HG02852 (cell line): Measurements from ENCODE around the gene CDK1.
A peak's percentile ranks its signal among the peaks of the same experiment; 100 is the strongest.
"Not testable (repeated sequence)": the region's sequence is repeated elsewhere in the genome, so short reads cannot be mapped to it uniquely, and the experiment has no call there.

ENCODE experiments used
- ATAC-seq: cut with Tn5 transposase; IDR thresholded peaks from one replicate; pipeline ENCODE4 v1.9.1; 2021; ENCODE audit warnings: mild to moderate bottlenecking, moderate library complexity; ENCODE audit not compliant: unreplicated experiment

CDK1 gene

DNA sequence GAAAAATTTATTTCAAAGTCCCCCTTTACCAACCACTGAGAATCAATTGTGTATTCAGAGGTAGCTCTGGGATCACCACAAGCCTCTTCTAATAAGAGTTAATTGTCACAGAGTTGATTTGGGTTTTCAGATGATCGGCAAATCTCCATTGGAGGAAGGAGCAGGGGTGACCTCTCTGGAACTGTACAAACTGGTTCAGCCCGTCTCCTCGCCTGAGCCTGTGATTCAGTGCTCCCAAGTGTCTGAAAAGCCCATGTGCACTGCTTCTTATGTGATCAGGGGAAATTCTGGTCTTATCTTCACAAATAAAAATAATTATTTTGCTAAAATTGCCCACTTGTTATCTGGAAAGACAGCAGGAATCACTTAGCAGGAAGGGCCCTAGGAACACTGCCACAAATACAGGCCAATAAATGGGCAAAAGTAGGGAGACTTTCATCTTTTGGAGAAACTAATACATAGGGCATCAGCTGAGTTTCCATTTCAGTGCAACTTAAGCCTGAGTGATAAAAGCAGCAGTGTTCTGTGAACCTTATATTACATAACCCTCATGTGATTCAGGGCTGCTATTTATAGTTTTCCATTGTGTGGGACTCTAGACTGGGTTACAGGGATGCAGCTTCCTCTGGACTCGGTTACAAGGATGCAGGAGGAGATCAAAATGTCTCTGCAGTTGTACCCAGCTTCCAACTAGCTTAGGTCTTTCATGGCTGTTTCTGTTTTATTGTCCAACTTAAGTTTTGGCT is 32.3 kb downstream of the CDK1 start:
- no peak for ATAC-seq

DNA sequence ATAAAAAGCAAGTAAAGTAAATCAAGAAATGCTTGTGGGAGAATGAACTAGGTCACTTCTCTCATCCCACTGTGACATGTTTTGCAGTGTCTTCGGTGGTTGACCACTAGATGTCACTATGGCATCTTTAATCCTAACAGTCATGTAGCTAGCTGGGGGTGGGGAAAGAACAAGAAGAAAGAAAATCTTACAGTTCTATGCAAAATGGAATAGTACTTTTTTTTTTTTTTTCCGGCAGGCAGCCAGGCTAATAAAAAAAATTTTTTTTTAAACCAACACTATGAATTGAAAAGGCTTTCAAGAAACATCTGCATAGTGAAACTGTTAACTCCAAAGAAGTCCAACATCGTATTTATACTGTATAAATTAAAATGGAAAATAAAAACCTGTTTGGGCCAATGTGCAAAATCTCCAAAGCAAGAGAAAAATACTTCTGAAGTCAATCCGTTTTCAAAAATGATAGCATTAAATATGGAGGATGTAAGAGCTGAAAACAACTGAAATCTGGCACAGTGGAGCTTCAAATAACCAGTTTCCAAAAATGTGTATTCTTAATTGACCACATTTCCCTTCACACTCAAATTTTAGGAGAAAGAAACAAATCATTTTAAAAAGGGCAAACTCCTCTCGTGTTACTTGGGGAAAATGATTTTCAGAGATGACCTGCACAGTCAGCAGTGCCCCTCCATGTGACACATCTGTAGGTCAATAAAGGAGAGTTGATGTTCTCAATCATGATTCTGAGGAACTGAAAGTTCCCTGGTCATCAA is 38.5 kb downstream of the CDK1 start:
- peak; percentile 85 for ATAC-seq

DNA sequence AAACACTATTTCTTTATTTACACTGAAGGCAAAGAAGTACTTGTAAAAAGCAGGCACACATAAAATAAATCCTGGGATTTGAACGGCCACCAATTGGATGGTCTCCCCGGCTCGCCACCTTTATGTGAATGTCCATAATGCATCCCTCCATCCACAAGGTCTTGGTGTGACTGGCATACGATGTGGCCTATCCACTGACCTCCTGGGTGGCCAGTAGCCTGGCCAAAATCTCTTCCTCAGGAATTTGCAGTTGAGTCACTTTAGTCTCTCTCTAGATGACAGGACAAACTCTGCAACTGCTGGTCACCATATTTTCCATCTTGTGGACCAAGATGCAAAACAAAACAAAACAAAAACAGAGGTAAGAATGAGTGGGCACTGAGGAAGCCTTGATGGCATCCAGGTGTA is 39.1 kb downstream of the CDK1 start:
- no peak for ATAC-seq

DNA sequence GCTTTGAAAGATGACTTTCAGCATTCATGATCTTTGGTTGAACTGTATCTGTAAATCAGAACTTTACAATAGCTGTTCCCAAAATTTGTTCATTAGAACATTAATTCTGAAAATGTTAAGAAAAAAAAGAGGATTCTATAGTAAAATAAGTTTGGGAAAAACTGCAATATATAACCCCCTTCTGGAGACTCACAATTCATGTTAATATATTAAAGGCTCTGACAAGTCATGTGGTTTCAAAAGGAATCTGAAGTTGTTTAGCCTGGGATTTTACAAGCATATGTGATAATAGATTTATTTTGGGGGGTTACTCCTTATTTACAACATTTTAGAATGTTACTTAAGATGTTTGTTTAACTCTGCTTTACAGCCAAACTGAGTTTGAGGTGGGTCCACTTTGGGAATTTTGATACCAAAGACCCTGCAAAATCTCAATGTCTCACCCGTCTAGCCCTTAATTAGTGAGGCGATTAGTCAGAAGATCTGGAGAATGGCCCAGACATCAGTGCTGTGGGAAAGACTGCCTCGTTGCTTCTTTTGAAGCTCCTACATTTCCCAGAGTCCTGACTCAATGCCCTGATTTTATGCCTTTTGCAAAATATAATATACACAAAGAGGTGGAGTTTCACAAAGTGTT is 40.0 kb downstream of the CDK1 start:
- ATAC-seq: no peak

DNA sequence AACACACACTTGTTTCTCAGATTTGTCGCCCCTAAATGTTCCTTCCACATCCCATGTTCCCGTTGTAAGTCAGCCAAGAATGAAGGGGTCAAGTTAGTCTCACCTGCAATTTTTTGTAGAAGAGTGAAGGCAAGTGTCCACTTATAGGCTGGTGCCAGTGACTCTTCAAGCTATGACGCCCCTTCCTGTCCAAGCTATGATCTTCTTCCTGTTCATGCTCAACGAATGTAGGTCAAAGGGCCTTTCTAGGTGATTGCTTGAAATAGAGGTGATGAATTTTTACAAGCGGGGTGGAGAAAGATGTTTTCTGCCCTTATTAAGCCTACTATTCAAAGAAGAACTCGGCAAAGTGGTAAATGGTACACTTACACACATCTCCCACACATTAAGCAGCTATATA is 41.0 kb downstream of the CDK1 start:
- ATAC-seq: no peak

DNA sequence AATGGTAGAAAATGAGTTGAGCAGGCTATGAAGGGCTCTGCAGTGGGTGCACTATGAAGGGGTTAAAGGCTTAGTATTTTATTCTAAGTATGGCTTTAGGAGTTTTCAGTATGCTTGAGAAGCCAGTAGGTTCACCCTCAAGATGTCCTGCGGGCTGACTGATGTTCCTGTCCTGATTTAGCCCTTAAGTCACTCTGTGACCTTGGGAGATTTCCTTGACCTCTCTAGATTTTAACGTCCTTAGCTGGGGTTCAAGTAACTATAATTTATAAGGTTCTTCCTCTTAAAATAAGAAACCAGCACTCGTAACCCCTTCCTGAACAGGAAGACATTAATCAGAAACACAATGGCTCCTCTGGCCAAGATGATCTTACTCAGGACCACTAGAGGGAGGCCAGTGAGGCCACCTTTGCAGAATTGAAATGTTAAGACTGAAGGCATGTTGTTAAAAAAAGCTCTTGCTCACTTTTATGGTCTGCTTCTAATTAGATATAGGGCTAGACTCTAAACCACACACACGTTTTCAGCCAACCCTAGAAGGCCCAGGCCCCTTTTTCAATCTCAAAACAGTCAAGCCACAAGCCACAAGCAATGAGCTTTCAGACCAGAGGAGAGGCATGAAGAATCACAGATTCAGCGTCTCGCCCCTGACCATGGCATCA is 41.9 kb downstream of the CDK1 start:
- peak; percentile 81 for ATAC-seq

DNA sequence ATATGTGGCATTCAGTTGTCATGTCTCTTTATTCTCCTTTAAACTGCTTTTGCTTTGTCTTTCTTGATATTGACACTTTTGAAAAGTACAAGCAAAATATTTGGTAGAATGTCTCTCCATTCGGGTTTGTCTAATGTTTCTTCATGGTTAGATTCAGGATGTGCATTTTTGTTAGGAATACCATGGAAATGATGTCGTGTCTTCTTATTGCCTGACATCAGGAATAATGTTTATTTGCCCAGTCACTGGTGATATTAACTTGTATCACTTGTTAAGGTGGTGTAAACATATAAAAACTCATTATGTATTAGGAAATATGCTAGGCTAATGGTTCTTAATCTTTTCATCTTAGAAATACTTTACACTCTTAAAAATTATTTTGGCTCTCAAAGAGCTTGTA is 43.4 kb downstream of the CDK1 start:
- no peak for ATAC-seq

DNA sequence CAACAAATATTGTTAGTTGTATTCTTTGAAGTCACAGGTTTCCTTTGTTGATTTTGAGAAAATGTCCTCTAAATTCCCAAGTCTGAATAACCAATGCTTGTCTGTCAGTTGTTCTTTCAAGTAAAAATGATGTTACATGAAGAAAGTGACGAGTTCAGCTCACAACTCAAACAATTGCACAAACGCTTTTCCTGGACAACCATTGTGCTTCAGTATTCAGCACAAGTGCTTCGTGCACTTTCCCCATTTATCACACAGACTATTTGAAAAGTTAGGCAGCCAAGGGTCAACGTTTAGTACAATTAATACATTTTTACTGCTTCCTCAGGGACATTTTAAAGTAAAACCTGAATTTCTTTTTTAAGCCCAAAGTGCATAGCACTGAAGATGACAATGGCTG is 44.5 kb downstream of the CDK1 start:
- no peak for ATAC-seq

DNA sequence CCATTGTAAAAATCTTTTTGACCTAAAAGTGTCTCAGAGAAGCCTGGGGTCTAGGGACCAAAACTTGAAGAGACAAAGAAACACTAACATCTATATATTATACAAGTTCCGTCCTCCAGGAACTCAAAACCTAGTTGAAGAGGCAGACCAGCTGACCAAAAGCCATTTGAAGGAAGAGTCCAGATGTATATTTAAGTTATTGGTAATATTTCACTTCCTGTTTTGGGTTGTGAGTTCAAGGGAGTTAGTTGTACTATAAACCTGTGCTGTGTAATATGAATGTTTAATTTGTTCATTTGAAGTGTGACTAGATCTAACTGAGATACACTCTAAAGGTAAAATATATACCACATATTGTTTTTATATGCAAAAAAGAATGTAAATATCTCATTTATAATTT is 45.0 kb downstream of the CDK1 start:
- ATAC-seq: no peak

DNA sequence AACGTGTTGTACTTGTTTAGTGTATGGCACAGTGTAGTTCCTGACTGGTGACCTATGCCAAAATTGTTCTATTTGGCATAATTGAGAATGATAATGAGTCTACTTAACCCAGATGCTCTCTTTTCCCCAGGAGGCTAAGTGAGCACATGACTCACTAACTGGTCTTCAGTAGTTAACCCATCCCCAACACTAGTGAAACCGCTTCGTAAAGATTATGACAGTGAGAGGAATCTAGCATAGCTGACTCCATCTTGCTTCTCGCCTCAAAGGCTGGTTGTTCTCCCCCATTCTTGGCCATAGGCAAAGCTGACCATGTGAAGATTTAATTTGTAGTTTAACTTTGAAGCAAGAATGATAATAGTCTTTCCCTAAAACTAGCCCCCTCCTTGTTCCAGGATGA is 47.2 kb downstream of the CDK1 start:
- no peak for ATAC-seq

DNA sequence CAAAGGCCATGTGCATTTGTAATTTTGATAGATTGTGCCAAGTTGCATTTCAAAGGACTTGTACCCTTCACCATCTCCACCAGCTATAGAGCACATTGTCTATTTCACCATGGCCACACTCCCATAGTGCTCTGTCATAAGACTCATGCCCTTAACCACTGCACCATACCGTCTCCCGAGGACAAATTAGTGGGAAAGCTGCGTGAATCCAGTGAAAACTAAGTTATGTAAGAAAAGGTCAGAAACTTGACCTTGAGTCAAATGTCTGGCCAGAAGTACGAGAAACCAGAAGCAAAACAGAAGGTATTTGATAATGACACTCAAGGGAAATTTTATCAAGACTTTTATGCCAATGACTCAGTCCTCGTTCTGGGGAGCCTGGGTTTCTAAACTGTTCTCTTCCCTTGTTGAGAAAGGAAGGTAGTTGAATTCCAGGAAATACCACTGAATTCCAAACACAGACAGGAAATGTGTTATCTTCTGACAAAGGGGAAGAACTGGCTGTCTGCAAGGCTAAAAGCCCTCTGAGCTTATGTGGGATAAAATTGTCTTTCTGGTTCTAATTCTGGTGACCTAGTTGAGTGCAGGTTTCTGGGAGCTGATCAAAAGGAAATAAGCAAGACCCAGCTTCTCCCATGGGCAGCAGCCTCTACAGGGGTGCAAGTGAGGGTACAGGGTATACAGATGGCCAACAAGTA is 49.7 kb downstream of the CDK1 start:
- ATAC-seq: no peak

DNA sequence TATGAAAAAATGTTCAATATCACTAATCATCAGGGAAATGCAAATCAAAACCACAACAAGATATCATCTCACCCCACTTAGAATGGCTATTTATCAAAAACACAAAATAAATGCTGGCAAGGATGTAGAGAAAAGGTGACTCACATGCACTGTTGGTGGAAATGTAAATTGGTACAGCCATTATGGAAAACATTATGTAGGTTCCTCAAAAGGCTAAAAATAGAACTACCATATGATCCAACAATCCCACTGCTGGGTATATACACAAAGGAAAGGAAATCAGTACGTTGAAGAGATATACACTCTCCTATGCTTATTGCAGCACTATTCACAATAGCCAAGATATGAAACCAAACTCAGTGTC is 50.2 kb downstream of the CDK1 start:
- no peak for ATAC-seq

DNA sequence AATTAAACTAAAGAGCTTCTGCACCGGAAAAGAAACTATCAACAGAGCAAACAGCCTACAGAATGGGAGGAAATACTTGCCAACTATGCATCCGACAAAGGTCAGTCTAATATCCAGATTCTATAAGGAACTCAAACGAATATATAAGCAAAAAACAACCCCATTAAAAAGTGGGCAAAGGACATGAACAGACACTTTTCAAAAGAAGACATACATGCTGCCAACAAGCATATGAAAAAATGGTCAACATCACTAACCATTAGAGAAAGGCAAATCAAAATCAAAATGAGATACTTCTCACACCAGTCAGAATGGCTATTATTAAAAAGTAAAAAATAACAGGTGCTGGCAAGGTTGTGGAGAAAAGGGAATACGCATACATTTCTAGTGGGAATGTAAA is 53.9 kb downstream of the CDK1 start:
- not testable (repeated sequence) for ATAC-seq

DNA sequence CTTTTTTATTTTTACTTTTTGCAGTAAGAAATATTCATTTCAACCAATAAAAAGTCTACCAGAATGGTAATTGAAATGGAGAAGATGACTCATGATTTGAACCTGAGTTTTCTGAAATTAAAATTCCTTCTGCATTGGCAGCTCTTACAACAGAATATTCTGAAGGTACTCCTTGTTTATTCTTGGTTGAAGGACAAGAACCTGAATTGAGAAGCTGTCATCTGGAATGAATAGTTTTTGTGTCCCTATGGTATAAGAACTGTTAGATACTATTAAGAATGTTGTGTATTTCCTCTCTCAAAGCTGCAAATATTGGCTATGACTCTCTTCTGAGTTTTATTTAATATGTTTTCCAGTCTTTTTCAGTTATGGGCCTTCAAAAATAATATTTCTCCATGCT is 56.1 kb downstream of the CDK1 start:
- no peak for ATAC-seq

DNA sequence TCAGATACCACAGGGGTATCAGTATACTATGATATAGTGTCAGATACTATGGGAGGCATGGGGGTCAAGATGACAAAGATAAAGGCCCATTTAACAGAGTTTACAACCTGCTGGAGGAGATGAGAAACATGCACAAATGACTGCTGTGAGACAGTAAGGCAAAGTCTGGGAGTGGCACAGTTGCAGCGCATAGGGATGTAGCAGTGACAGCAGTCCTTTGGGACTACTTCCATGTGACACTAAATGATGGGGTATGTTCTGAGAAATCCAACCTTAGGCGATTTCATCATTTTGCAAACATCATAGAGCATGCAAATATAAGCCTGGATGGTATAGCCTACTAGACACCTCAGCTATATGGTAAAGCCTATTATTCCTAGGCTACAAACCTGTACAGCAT is 56.8 kb downstream of the CDK1 start:
- ATAC-seq: no peak

DNA sequence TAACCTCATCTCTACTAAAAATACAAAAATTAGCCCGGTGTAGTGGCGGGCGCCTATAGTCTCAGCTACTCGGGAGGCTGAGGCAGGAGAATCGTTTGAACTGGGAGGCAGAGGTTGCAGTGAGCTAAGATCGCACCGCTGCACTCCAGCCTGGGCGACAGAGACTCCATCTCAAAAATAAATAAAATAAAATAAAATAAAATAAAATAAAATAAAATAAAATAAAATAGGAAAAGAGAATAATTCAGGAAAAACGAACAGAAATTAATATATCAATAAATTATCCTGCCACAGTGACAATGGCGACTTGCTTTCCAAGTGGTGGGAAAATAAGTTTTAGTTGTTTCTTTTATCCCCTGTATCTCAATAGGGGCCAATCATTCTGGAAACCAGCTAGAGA is 62.9 kb downstream of the CDK1 start:
- not testable (repeated sequence) for ATAC-seq

DNA sequence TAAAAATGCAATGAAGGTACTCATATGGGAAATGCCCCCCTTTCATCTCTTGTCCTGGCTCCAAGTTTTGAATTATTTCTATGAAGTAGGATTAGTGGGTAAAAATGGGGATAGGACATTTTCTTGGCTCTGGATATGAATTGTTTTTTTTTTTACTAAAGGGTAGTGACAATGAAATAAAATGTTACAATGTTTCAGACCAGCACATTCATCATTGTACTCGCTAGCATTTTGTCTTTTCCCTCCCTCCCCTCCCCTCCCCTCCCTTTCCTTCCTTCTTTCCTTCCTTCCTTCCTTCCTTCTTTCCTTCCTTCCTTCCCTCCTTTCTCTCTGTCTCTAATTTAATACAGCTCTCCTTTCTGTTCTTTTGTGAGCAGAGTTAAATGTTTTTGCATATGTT is 64.4 kb downstream of the CDK1 start:
- no peak for ATAC-seq
